Putamen (tissue), 1 donor: ENCODE measurements around the gene LRRC10.

Experiments used
- DNase-seq: peaks from one replicate; pipeline ENCODE4 v3.0.0-alpha.2; 2016; ENCODE audit warnings: low spot score

The LRRC10 gene

DNA sequence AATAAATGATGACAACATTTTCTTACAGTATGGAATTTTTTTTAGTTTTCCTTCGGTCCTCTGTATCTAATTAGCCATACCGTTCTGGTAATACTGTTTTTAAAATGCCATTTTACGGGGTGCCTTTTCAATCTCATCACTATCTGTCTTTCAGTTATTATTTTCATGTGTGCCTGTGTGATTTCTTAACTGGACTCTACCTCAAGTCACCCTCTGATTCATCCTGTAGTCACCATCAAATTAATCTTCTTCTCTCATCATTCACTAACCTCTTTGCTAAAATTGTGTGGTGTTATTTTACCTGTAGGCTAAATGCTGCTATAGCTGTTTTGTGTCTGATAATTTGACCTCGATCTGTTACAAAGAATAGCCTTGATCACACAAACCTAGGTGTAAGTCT, 41.5 kb downstream of the LRRC10 start:
- DNase-seq: no peak

DNA sequence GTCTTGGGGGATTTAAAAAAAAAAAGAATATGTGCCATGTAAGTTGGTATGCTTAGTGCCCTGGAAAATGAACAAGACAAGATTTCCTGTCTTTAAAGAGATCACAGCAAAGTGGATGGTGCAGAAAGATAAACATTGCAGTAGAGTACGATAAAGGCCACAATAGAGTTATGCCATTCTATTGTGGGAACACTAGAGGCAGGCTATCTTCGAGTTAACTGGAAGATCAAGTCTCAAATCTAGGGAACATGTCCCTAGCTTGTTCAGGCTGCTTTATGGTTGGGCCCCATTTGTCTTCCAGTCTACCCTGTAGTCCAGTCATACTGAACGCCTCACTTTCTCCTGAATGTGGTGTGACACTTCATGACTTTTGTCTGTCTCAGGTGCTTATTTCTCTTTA, 44.1 kb downstream of the LRRC10 start:
- no peak for DNase-seq

GRCh38 chr12:69563166-69563762, 47.4 kb downstream of the LRRC10 start:
- no peak for DNase-seq
